GDM1 (cell line): ENCODE data around the gene BAG3.
"Not testable (repeated sequence)": the region's sequence is repeated elsewhere in the genome, so short reads cannot be mapped to it uniquely, and the experiment has no call there.

Experiments
- DNase-seq: peaks from one replicate; lab custom pipeline; 2025; lab: John Stamatoyannopoulos, UW

Gene BAG3

DNA sequence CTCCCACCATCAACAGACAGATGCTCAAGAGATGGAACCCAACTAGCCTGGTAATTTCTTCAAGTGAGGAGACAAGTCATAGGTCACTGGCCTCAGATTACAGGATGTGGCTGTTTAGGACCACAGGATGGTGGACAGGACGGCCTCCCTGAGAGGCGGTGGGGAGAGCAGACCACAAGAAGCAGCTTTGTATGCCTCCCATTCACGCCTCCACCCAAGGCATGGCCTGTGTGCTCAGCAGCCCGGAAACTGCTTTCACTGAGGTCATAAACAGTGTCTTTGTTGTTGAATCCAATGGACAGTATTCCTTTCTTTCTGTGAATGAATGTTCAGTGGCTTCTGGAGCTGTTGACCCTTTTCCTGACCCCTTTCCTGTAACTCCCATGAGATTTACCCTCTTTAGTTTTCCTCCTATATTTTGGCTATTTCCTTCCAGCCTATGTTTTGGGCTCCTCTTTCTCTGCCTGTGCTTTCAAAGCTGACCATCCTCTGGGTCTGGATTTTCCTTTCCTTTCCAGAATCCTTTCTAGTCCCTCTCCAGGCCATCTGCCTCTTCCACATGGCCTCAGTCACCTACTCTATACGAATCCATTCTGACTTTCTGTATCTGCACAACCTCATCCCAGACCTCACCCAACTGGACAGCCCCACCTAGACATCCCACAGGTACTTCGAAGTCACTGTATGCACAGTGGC is 42.2 kb downstream of the BAG3 start:
- no peak for DNase-seq

- DNase-seq = no peak
Observed at GRCh38 chr10:119694608-119695007, 43.4 kb downstream of the BAG3 start.

- DNase-seq = no peak
Observed at GRCh38 chr10:119700321-119700954, 49.3 kb downstream of the BAG3 start.

GRCh38 chr10:119701861-119702260 is 50.7 kb downstream of the BAG3 start:
- DNase-seq = no peak

- no peak for DNase-seq
Observed at GRCh38 chr10:119702583-119702982, 51.4 kb downstream of the BAG3 start.

- no peak for DNase-seq
Observed at GRCh38 chr10:119703903-119704508, 52.8 kb downstream of the BAG3 start.

DNA sequence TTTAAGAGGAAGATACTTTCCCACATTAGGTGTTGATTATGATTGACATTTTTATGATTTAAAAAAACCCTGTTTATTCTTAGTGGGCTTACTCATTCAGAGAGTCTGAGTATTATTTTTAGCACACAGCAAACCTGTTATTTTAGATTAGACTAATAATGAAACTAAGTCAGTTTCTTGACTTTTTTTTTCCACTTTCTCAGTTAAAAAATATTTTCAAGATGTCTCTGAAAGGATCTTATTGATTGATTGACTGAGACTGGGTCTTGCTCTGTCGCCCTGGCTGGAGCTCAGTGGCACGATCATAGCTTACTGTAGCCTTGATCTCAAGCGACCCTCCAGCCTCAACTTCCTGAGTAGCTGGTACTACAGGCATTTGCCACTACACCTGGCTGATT is 54.3 kb downstream of the BAG3 start:
- no peak for DNase-seq

GRCh38 chr10:119706521-119707278 is 55.5 kb downstream of the BAG3 start:
- DNase-seq = no peak

DNA sequence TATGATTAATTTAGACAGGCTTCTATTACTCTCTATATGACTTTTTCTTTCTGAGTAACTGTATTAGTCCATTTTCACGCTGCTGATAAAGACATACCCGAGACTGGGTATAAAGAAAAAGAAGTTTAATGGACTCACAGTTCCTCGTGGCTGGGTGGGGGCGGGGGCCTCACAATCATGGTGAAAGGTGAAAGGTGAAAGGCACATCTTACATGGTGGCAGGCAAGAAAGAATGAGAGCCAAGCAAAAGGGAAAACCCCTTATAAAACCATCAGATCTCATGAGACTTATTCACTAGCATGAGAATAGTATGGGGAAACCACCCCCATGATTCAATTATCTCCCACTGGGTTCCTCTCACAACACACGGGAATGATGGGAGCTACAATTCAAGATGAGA is 56.2 kb downstream of the BAG3 start:
- DNase-seq = not testable (repeated sequence)

- DNase-seq = not testable (repeated sequence)
Observed at GRCh38 chr10:119710935-119711334, 59.8 kb downstream of the BAG3 start.

GRCh38 chr10:119713744-119714483 is 62.7 kb downstream of the BAG3 start:
- DNase-seq = no peak

- no peak for DNase-seq
Observed at GRCh38 chr10:119714484-119714816, 63.3 kb downstream of the BAG3 start.

DNA sequence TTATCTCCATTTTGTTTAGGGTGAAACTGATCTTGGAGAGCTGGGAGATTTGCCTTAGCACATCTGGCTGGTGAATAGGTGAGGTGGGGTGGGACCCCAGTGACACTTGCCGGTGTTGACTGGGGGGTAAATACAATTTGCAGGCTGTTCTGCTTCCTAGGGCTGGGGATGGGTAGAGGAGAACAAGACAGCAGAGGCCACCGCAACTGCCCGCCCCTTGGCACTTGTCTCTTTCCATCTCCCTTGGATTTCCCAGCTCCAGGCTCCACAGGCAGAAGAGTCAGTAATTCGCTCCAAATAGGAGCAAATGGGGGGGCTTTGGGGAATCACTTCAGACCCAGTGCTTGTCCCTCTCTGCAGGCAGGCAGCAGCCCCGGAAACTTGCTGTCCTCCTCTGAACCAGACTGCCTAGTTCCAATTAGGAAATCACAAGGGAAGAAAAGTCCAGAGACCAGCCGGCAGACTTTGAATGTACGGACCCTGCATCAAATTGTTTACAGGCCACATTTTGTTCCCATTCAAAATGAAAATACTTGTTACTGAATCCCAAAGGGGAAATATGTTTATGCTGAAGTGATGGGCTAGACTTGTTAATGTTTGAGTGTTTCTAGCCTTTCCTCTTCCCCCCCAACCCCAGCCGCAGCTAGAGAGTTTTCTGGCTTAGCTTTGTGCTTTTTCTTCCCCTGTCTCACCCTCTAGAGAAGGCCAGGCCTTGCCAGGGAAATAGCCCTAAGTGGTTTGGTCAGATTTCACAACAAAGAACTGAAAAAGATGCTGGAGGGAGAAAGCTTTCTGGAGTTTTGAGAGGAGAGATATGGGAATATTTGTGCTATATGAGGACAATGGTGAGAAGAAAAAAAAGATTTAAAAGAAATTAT is 64.7 kb downstream of the BAG3 start:
- no peak for DNase-seq

DNA sequence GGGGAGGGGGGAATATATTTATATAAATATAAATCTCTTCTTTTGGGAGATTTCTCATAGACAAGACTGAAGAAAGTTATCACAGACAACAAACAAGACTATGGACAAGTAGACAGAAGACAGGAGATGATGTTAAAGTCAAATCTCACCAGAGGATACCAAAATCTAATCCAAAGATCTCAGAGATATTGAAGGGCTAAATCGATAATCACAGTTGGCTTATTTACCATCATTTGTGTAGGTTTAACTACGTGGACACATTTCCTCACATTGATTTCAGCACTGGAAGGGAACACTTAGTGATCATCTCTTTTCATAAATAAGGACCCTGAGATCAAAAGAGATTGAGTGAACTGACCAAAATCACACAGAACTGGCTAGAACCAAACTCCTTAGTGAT is 72.0 kb downstream of the BAG3 start:
- DNase-seq = no peak

DNA sequence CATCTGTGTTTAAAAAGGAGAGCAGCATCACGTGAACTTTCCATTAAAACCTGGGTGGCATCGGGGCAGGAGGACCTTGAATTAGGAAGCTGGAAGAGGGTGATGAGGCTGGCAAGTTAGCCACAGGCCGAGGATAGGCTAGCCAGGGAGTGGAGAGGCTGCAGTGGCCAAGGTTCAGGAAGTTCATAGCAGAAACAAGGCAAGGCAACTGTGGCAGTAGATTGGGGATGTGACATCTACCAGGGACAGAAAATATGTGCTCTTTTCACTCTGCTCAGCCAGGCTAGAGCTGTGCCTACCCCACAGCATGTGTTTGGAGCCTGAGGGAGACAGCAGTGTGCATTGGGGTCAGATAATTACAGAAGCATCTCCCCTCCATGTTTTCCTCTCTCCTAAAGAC is 72.4 kb downstream of the BAG3 start:
- DNase-seq = no peak

DNA sequence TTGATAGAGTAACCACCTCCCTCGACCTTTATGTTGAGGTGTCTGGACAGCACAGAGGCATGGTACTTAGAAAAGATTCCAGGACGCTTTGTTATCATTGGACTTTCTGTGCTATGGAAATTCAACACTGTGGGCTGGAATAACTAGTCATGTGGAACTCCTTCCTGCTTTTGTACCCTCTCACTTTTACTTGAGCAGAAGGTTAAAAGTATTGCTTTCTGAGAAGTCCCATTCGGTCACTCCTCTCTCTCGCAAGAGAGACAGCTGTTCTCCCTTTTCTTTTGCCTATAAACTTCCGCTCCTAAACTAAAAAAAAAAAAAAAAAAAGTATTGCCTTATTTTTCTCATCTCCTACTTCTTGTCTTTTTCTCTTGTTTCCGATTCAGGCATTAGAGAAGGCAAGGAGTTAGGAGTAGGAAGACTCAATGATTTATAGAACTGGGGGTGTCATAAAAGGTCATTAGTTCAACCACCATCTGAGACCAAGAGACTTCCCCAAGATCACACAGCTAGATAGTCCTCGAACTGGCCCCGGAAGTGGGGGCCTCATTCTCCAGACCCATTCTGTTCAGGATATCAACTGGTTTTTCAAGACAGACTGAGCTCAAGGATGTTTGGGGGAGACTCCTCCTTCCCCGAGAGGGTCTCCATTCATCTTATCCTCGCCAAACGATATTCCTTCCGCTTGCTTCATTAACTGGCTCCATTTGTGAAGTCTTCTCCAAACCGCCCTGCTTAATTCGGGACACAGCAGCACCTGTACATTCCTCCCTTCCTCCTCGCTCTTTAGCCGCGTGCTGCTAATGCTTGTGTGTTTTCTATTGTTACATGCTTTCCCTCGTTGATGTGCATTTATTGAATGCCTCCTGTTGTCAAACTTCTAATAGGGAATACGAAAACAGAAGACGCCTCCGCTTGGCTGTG is 73.7 kb downstream of the BAG3 start:
- no peak for DNase-seq

DNA sequence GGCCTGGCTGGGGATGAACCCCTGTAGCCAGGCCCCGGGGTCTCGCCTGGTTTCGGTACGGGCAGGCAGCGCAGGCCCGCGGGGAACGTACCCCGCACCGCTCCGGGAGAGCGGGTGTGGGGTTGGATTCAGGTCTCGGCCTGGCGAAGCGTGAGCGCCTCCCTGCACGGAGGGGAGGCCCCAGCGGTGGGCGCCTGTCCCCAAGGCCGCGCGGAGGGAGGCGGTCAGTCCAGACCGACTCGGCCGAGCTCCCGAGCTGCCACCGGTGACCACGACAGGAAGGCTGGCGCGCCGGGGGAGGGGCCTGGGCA is 74.3 kb downstream of the BAG3 start:
- DNase-seq = no peak

- peak; percentile 97 for DNase-seq
Observed at GRCh38 chr10:119725828-119726675, 74.9 kb downstream of the BAG3 start, which contains the start of gene INPP5F. Gene INPP5F (plus strand): TSS chr10:119726050. CDS start chr10:119726263, 213 bp downstream.

GRCh38 chr10:119726676-119727261 is 75.6 kb downstream of the BAG3 start:
- DNase-seq = no peak
